Breast epithelium (tissue), 3 donors: Measurements from ENCODE around the gene CATSPERZ.

Experiments used
- CTCF ChIP-seq, 3 donors: fragments of 450-650 bp; IDR thresholded peaks; one replicate each; pipeline ENCODE4 v1.5.1; 2016 to 2017; ENCODE audit warnings: antibody characterized with exemption in 3 of 3, mild to moderate bottlenecking in 3 of 3, moderate library complexity in 3 of 3
- POLR2A ChIP-seq: fragments of 450-650 bp; IDR thresholded peaks from one replicate; pipeline ENCODE4 v1.6.1; 2016; ENCODE audit warnings: antibody characterized with exemption, mild to moderate bottlenecking, moderate library complexity
- POLR2AphosphoS5 ChIP-seq, 3 donors: sonication (generic); formaldehyde crosslinking; IDR thresholded peaks; one replicate each; pipeline ENCODE4 v1.6.1; 2017; ENCODE audit warnings: antibody characterized with exemption in 3 of 3

- TF ChIP-seq CTCF (IDR thresholded peaks at IDR 0.05) (no peak), POLR2A (no peak), POLR2AphosphoS5 (IDR thresholded peaks at IDR 0.05) (peak in 2 of 3 donors; percentile 41 to 67)
Measured at GRCh38 chr11:64321533-64321932, 21.4 kb downstream of the CATSPERZ start.
